ENCODE measurements around the gene PARN.
"Not testable (repeated sequence)": the region's sequence is repeated elsewhere in the genome, so short reads cannot be mapped to it uniquely, and the experiment has no call there.

The PARN gene

DNA sequence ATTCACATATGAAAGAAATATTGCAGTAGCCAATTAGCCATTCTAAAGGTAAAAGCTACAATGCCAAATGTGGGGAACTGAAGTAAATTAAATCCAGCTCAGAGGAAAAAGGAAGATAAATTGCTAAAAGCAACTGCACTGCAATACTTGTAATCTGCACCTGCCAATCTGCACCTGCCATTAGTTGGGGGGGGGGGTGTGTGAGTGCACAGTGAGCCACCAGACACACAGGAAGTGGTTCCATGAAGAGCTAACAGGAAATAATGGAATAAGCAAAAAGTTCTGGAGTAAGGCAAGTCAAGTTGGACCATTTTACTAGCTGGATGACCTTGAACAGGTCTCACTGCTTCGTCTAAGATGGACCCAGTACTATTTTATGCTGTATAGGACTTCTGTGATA, 191.8 kb downstream of the PARN start:
- TF ChIP-seq GLIS3 (CRISPR knock-in tag; IDR thresholded peaks at IDR 0.05): no peak
- no peak for TF ChIP-seq PPARA (CRISPR knock-in tag; IDR thresholded peaks at IDR 0.05; ENCODE audit: borderline replicate concordance)
- no peak for ATAC-seq

DNA sequence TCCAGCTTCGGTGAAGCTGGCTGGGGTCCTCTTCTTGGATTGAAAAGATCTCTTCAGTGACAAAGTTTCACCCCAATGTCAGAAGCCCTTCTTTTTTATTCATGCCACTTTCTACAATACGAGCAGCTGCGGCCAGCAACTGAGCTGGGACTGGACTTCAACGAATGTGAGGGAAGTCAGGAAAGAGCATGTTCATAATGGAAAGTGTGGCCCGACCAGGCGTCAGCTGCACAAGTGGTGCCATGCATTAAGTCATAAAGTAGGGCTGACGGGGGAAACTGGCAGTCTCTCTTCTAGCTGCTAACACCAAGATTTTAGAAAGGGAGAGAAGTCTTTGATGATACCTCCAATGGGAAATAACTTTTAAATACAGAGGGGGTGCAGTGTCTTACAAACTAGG, 192.6 kb downstream of the PARN start:
- no peak for TF ChIP-seq GLIS3 (CRISPR knock-in tag; IDR thresholded peaks at IDR 0.05)
- TF ChIP-seq ZNF8 (CRISPR knock-in tag; IDR thresholded peaks at IDR 0.05): no peak
- no peak for TF ChIP-seq ARNTL (CRISPR knock-in tag; IDR thresholded peaks at IDR 0.05; ENCODE audit: borderline replicate concordance, low read depth)
- TF ChIP-seq CSDC2 (CRISPR knock-in tag; IDR thresholded peaks at IDR 0.05): no peak
- no peak for TF ChIP-seq PPARA (CRISPR knock-in tag; IDR thresholded peaks at IDR 0.05; ENCODE audit: borderline replicate concordance)
- TF ChIP-seq OSR1 (CRISPR knock-in tag; IDR thresholded peaks at IDR 0.05): no peak
- no peak for TF ChIP-seq ISL1 (CRISPR knock-in tag; IDR thresholded peaks at IDR 0.05)
- TF ChIP-seq SNAI2 (CRISPR knock-in tag; IDR thresholded peaks at IDR 0.05): no peak
- ATAC-seq: no peak

DNA sequence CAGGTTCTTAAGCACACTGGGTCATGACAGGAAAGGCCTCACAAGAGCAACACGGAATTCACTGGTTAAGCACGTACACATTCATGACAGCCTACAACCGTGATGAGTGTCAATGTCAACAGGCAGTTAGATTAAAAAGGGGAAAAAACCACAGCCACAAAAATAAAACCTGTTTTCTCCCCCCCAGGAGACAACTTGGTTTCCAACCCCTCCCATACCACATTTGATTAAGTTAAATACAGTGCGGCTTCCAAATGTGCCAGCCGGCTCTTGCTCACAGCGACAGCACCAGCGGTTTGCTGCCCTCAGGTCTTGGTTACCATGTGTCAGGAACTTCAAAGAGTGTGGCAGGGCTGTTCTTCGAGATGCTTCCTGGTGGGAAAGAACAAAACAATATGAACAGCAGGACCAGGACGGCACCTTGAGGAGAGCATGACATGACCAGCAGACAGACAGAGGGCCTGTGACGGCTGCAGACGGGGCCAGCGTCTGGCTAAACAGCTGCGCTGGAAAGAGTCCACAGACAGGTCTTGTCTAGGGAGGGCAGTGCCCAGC, 193.6 kb downstream of the PARN start:
- TF ChIP-seq BACH2 (CRISPR knock-in tag; IDR thresholded peaks at IDR 0.05; ENCODE audit: borderline replicate concordance) (no peak), GLIS3 (CRISPR knock-in tag; IDR thresholded peaks at IDR 0.05) (no peak), ZNF70 (CRISPR knock-in tag; IDR thresholded peaks at IDR 0.05) (no peak), ZNF8 (CRISPR knock-in tag; IDR thresholded peaks at IDR 0.05) (no peak), CSDC2 (CRISPR knock-in tag; IDR thresholded peaks at IDR 0.05) (no peak), TOX (CRISPR knock-in tag; IDR thresholded peaks at IDR 0.05; ENCODE audit: borderline replicate concordance) (no peak), PPARA (CRISPR knock-in tag; IDR thresholded peaks at IDR 0.05; ENCODE audit: borderline replicate concordance) (no peak), RARB (CRISPR knock-in tag; IDR thresholded peaks at IDR 0.05) (no peak), ZFP30 (CRISPR knock-in tag; IDR thresholded peaks at IDR 0.05) (no peak), ESRRG (CRISPR knock-in tag; IDR thresholded peaks at IDR 0.05) (no peak), ZNF565 (CRISPR knock-in tag; conservative IDR thresholded peaks at IDR 0.05; ENCODE audit: low read depth) (no peak), OSR1 (CRISPR knock-in tag; IDR thresholded peaks at IDR 0.05) (no peak), ZFP3 (CRISPR knock-in tag; IDR thresholded peaks at IDR 0.05) (no peak), TCF4 (CRISPR knock-in tag; IDR thresholded peaks at IDR 0.05; ENCODE audit: borderline replicate concordance) (no peak), SNAI2 (CRISPR knock-in tag; IDR thresholded peaks at IDR 0.05) (no peak), ZC3H10 (CRISPR knock-in tag; IDR thresholded peaks at IDR 0.05) (no peak)
- TF ChIP-seq, protein P1, sequence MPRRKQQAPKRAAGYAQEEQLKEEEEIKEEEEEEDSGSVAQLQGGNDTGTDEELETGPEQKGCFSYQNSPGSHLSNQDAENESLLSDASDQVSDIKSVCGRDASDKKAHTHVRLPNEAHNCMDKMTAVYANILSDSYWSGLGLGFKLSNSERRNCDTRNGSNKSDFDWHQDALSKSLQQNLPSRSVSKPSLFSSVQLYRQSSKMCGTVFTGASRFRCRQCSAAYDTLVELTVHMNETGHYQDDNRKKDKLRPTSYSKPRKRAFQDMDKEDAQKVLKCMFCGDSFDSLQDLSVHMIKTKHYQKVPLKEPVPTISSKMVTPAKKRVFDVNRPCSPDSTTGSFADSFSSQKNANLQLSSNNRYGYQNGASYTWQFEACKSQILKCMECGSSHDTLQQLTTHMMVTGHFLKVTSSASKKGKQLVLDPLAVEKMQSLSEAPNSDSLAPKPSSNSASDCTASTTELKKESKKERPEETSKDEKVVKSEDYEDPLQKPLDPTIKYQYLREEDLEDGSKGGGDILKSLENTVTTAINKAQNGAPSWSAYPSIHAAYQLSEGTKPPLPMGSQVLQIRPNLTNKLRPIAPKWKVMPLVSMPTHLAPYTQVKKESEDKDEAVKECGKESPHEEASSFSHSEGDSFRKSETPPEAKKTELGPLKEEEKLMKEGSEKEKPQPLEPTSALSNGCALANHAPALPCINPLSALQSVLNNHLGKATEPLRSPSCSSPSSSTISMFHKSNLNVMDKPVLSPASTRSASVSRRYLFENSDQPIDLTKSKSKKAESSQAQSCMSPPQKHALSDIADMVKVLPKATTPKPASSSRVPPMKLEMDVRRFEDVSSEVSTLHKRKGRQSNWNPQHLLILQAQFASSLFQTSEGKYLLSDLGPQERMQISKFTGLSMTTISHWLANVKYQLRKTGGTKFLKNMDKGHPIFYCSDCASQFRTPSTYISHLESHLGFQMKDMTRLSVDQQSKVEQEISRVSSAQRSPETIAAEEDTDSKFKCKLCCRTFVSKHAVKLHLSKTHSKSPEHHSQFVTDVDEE (CRISPR knock-in tag; IDR thresholded peaks at IDR 0.05): no peak
- TF ChIP-seq, protein P2, sequence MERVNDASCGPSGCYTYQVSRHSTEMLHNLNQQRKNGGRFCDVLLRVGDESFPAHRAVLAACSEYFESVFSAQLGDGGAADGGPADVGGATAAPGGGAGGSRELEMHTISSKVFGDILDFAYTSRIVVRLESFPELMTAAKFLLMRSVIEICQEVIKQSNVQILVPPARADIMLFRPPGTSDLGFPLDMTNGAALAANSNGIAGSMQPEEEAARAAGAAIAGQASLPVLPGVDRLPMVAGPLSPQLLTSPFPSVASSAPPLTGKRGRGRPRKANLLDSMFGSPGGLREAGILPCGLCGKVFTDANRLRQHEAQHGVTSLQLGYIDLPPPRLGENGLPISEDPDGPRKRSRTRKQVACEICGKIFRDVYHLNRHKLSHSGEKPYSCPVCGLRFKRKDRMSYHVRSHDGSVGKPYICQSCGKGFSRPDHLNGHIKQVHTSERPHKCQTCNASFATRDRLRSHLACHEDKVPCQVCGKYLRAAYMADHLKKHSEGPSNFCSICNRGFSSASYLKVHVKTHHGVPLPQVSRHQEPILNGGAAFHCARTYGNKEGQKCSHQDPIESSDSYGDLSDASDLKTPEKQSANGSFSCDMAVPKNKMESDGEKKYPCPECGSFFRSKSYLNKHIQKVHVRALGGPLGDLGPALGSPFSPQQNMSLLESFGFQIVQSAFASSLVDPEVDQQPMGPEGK (CRISPR knock-in tag; IDR thresholded peaks at IDR 0.05; ENCODE audit: borderline replicate concordance): no peak
- TF ChIP-seq, protein P3, sequence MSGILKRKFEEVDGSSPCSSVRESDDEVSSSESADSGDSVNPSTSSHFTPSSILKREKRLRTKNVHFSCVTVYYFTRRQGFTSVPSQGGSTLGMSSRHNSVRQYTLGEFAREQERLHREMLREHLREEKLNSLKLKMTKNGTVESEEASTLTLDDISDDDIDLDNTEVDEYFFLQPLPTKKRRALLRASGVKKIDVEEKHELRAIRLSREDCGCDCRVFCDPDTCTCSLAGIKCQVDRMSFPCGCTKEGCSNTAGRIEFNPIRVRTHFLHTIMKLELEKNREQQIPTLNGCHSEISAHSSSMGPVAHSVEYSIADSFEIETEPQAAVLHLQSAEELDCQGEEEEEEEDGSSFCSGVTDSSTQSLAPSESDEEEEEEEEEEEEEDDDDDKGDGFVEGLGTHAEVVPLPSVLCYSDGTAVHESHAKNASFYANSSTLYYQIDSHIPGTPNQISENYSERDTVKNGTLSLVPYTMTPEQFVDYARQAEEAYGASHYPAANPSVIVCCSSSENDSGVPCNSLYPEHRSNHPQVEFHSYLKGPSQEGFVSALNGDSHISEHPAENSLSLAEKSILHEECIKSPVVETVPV (CRISPR knock-in tag; IDR thresholded peaks at IDR 0.05): no peak
- no peak for ATAC-seq

DNA sequence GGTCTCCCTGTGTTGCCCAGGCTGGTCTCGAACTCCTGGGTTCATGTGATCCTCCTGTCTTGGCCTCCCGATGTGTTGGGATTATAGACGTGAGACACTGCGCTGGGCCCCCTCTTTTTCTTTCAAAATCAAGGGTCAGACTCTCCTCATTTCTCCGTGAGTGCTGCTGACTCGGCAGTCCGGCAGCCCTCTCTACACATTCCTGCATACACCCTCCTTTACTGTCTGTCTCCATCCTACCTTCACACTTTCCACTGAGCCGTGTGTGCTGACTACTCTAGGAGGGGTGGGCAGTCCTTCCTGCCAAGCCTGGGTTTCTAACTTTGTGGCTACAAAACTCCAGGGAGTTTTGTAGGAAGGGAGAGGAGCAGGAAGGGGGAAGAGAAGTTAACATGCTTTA, 195.2 kb downstream of the PARN start:
- no peak for ATAC-seq
- no peak for TF ChIP-seq ZNF8 (CRISPR knock-in tag; IDR thresholded peaks at IDR 0.05)
- TF ChIP-seq, protein P3 (CRISPR knock-in tag; IDR thresholded peaks at IDR 0.05): no peak
- no peak for TF ChIP-seq CSDC2 (CRISPR knock-in tag; IDR thresholded peaks at IDR 0.05)
- TF ChIP-seq TCF4 (CRISPR knock-in tag; IDR thresholded peaks at IDR 0.05; ENCODE audit: borderline replicate concordance): no peak
- no peak for TF ChIP-seq RARB (CRISPR knock-in tag; IDR thresholded peaks at IDR 0.05)

DNA sequence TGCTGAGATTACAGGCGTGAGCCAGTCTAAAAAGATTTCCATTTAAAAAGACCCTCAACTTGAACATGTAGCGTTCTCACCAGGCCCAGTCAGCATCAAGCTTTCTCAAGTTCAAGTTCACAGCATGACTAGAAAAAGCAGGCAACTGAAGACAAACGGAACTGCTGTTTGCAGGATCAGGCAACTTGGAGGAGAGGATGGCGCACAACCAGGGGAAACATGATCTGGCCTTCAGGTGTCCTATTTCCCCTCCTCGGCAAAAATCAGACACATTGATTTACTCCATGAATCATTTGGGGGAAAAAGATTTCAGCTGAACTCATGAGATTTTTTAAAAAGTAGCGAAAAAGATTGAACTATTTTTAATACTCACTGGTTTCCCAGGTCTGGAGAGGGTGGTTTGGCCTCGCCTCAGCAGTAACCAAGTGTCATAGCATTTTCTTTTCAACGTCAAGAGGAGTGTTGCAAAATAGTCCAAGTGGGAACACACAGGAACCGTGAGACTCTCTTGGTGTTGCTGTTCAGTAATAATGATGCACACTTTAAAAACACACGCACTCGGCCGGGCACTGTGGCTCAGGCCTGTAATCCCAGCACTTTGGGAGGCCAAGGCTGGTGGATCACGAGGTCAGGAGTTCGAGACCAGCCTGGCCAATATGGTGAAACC, 201.0 kb downstream of the PARN start:
- ATAC-seq: not testable (repeated sequence)

Data from SK-N-SH treated with all-trans-retinoic acid at 6 μM for 48 hours (cell line).